ENCODE results near the gene PICALM.

The PICALM gene

GRCh38 chr11:86046116-86046515 is 22.8 kb downstream of the PICALM start:
- DNase-seq (ENCODE audit: low read depth), result no peak

DNA sequence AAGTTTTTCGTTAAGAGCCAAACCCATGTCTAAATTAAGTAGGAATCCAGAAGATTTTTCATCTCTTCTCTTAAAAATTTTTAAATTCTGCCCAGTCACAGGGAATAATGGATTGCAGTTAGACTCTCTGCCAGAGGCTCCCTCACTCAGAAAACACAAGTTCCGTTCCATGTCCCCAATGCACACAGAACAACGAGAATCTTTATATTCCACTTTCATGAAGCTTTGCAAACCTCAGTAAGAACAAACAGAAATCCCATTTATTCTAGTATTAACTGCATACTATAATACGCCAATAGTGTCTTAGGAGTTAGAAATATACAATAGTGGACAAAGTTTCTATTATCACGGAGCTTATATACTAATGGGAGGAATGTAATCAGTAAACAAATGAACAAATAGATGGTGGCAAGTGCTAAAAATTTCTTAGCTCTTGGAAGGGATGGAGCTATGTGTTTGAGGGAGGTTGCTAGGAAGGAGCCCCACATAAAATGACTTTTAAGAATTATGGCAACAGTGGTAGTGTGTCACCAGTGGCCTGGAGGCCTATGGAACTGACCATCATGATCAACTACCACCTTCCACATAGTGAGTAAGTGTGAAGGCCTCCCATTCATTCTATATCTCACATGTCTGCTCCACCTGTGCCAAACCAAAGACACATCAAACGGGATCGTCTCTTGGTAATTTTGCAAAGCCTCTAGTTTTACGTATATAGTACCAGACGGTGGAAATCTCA is 24.9 kb downstream of the PICALM start:
- no peak for DNase-seq (ENCODE audit: low read depth)

DNA sequence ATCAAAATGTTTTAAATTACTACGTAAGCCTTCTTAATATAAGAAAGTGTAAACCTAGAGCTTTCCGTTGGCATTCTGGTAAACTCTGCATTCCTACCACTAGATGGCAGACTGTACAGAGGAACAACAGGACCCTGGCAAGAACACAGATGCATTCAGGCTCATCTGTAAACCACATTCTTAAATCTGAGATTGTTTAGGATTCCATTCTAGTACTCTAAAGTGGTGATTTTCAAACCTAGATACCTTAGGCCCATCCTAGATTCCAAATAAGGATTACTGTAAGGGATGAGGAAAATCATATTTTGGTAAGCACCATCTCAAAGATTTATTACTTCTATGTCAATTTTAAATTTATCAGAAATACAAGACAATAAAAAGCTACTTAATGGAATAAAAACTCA is 26.9 kb downstream of the PICALM start:
- no peak for DNase-seq (ENCODE audit: low read depth)

DNA sequence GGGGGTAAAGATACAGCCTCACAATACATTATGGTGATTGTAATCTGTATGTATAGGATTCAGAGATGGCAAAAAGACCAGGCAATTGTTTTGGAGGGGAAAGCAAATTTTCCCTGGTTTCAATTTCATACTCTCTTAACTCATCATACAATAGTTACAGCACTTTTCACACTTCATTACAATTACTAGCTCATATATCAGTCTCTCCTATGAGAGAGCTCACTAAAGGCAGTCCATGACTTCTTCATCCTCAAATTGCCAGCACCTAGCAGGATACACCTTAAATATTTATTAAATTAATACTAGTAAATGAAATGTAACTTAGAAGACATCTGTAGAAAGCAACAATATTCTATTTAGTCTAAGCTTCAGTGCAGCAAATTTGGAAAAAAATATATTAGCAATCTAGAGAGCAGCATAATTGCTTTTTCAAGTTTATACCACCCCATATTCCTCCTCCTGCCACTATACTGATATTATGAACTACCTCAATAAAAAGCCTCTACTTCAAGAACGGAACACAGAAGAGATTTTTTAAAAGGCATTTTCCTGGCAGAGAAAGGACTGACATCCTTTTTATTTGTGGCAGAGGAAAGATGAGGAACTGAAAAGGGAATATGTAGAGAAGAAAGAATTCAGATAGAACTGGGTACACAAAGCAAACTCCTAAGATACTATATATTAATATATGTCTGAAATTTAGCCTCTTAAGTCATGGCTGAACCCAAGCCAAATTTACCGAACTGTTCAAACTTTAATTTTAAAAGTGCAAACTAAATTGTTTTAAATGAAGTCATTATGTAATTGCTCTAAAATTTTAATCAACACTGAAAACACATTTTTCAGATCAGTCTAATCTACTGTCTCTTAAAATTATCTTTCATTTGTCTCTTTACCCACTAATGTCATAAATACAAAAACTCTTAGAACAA is 27.7 kb downstream of the PICALM start:
- DNase-seq (ENCODE audit: low read depth), result no peak

DNA sequence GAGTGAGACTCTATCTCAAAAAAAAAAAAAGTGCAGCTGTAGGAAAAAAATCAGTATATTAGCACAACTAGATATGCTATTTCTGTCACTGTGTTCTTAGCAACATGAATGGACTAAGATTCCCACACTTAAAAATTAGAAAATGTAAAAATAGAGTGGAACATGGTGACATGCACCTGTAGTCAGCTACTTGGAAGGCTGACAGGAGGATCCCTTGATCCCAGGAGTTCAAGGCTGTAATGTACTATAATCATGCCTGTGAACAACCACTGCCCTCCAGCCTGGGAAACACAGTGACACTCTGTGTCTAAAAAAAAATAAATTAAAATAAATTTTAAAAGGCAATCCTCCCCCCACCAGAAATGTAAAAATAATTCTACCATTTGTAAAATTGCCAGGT is 29.8 kb downstream of the PICALM start:
- no peak for DNase-seq (ENCODE audit: low read depth)

DNA sequence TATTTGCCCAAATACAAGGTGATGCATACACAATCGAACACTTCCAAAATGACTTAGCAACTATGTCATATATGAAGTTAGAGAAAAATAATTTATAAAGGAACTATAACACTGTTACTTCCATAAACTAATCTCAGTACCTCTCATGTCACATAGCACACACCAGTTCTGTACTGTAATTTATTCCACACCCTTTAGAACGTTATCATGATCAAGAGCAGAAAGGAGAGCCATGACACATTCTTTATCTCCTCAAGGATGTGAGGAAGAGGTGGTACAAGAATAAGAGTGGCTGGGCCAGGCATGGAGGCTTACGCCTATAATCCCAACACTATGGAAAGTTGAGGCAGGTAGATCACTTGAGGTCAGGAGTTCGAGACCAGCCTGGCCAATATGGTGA is 31.1 kb downstream of the PICALM start:
- no peak for DNase-seq (ENCODE audit: low read depth)

DNA sequence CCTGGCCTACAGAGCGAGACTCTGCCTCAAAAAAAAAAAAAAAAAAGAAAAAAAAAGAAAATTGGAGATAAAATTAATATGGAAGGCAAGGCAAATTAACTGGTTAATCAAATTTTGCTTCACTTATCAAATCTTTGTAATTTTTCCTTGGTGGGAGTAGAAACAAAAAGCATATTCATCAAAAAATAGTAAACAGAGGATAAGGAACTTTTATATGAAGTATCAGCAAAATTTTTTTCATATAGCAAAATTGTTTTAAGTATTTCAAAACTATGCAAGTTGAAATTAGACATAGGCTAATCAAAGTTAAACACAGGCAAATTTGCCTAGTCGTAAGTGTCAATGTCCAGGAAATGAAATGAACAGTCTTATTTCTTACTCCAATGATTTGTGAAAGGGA is 33.0 kb downstream of the PICALM start:
- DNase-seq (ENCODE audit: low read depth), result no peak

DNA sequence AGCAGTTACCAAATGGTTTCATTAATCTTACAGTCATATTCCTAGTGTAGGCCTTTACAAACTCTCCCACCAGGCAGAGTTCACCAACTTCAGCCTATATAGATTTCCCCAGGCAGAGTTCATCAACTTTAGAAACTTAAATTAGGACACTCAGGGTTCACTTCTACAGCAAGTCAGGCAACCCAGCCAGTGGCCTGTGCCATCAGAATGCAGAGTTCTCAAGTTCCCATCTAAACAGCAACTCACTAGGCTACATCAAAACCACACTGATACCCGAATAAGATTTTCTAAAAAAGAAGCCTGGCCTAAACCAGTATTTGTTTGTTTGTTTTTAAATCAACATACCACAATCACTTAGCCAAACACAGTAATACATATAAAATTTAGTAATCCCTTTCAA is 33.7 kb downstream of the PICALM start:
- DNase-seq (ENCODE audit: low read depth), result no peak

DNA sequence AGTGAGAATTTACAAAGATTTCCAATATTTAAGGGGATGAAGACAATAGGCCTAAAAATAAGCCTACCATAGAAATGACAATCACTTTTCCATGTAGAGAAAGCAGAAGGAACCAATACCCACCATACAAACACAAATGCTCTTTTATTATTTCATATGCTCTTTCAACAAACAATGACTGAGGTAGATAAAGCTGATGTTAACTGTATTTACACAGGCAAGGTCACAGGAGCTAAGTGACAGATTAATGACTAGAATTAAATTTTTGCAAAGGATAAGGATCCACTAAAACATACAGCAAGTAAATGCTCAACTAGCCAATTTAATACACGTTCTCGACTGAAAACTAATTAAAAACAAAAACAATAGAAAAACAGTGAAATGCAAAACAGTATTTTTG is 34.2 kb downstream of the PICALM start:
- DNase-seq (ENCODE audit: low read depth), result no peak

GRCh38 chr11:86021377-86021776 is 47.5 kb downstream of the PICALM start:
- no peak for DNase-seq (ENCODE audit: low read depth)

DNA sequence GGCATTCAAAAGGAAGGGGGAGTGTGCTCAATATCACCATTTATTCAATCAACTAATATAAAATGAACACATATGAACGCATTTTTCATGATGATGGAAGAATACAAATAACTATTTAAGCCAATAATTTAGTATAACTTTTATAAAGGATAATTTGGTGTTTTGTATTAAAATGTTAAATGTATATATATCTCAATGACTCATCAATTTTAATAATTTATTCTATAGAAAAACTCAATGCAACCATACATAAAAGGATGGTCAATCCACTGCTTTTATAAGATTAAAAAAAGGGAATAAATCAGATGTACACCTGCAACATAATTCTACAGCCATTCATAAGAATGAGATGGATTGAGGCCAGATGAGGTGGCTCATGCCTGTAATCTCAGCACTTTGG is 50.6 kb downstream of the PICALM start:
- DNase-seq (ENCODE audit: low read depth), result no peak

GRCh38 chr11:86016451-86016850 is 52.4 kb downstream of the PICALM start:
- no peak for DNase-seq (ENCODE audit: low read depth)

GRCh38 chr11:86015699-86016098 is 53.2 kb downstream of the PICALM start:
- DNase-seq (ENCODE audit: low read depth), result no peak

GRCh38 chr11:86014221-86014620 is 54.7 kb downstream of the PICALM start:
- no peak for DNase-seq (ENCODE audit: low read depth)

GRCh38 chr11:86013713-86014112 is 55.2 kb downstream of the PICALM start:
- no peak for DNase-seq (ENCODE audit: low read depth)

DNA sequence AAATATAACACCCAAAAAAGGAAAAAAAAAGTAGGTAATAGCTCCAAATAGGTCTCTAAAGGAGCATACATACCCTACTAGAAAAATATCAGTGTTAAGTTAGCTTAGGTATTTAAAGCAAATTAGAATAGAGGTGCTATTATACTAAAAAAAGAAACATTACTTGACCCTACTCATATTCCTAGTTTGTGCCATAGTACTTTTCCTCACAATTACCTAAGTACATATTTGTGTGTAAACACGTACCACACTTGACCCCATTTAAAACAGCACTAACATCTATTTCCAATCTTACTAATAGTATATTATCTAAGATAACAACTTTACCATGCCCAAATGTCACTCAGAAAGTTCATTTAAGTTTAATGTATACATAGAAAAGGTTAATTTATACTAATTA is 57.7 kb downstream of the PICALM start:
- no peak for DNase-seq (ENCODE audit: low read depth)

GRCh38 chr11:86003654-86004053 is 65.2 kb downstream of the PICALM start:
- no peak for DNase-seq (ENCODE audit: low read depth)

DNA sequence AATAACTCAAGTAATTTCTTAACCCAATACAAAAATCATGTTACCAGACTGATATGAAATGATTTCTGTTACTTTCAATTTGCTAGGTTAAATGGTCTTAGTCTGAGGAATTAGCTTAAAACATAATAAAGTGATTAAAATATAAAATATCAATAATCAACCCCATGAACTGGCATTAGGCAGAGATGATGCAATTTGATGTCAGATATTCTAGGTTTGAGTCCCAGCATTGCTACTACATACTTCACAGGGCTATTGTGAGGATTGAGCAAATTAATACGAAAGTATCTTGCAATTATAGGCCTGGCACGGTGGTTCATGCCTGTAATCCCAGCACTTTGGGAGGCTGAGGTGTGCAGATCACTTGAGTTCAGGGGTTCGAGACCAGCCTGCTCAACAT is 66.5 kb downstream of the PICALM start:
- no peak for DNase-seq (ENCODE audit: low read depth)

- no peak for DNase-seq (ENCODE audit: low read depth)
Measured at GRCh38 chr11:85991508-85991907, 77.4 kb downstream of the PICALM start.

- DNase-seq (ENCODE audit: low read depth), result no peak
Measured at GRCh38 chr11:85989746-85990145, 79.1 kb downstream of the PICALM start.

GRCh38 chr11:85988780-85989179 is 80.1 kb downstream of the PICALM start:
- no peak for DNase-seq (ENCODE audit: low read depth)

- no peak for DNase-seq (ENCODE audit: low read depth)
Measured at GRCh38 chr11:85977751-85978160, 91.1 kb downstream of the PICALM start.

DNA sequence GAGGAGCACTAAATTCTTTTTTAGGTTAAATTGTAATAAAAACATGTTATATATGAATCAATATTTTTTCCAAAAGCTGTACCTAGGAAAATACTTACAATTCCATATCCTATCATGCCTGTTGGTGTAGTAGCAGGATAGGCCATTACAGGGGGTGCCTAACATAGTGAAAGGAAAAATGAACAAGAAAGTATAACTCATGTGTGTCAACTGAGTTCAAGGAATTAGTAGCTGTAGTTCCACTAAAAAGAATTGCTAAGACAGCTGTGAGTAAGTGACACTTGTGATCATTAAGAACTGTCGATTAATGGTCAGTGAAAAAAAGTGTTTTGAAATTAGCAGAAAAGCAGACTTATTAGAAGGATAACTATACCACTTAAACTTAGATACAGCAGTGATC is 92.4 kb downstream of the PICALM start:
- no peak for DNase-seq (ENCODE audit: low read depth)

Measured in stimulated activated CD8-positive, alpha-beta memory T cell treated with anti-CD3 and anti-CD28 coated beads, Interleukin-7, amount 100 ng/mL, for 24 hours (primary cell).